ENCODE measurements around the gene MACROH2A2.
"Not testable (repeated sequence)": the region's sequence is repeated elsewhere in the genome, so short reads cannot be mapped to it uniquely, and the experiment has no call there.

MACROH2A2 gene

GRCh38 chr10:70052462-70053217, at the start of gene MACROH2A2:
Gene MACROH2A2 (plus strand): TSS chr10:70052846. CDS start chr10:70075659, 22,813 bp downstream.
- peak; percentile 31 to 87 (median 86) for DNase-seq

GRCh38 chr10:70007116-70007820, 45.4 kb upstream of the MACROH2A2 start:
- peak in 1 of 3 experiments; percentile 1 for DNase-seq

GRCh38 chr10:70031215-70031614, 21.4 kb upstream of the MACROH2A2 start:
- DNase-seq = no peak

- DNase-seq = no peak
Observed at GRCh38 chr10:70032667-70033289, 19.9 kb upstream of the MACROH2A2 start.

GRCh38 chr10:70034232-70034631, 18.4 kb upstream of the MACROH2A2 start:
- DNase-seq = no peak

GRCh38 chr10:70035531-70035930, 17.1 kb upstream of the MACROH2A2 start:
- no peak for DNase-seq

GRCh38 chr10:70038923-70039322, 13.7 kb upstream of the MACROH2A2 start:
- DNase-seq = no peak

GRCh38 chr10:70041016-70041415, 11.6 kb upstream of the MACROH2A2 start:
- DNase-seq = no peak

GRCh38 chr10:70041739-70042138, 10.9 kb upstream of the MACROH2A2 start:
- DNase-seq = not testable (repeated sequence)

- DNase-seq = not testable (repeated sequence)
Observed at GRCh38 chr10:70047066-70047465, 5.6 kb upstream of the MACROH2A2 start.

- peak in 1 of 3 experiments; percentile 4 for DNase-seq
Observed at GRCh38 chr10:70048030-70048723, 4.5 kb upstream of the MACROH2A2 start.

- peak in 2 of 3 experiments; percentile 34 to 74 for DNase-seq
Observed at GRCh38 chr10:70051848-70052247, 798 bp upstream of the MACROH2A2 start.

- peak in 2 of 3 experiments; percentile 78 for DNase-seq
Observed at GRCh38 chr10:70053218-70053840, 683 bp downstream of the MACROH2A2 start.

- DNase-seq = peak in 2 of 3 experiments; percentile 74 to 75
Observed at GRCh38 chr10:70053841-70054288, 1.2 kb downstream of the MACROH2A2 start.

GRCh38 chr10:70054902-70055301, 2.3 kb downstream of the MACROH2A2 start:
- DNase-seq = peak in 2 of 3 experiments; percentile 27 to 57

GRCh38 chr10:70055550-70055949, 2.9 kb downstream of the MACROH2A2 start:
- DNase-seq = no peak

- no peak for DNase-seq
Observed at GRCh38 chr10:70057306-70057705, 4.7 kb downstream of the MACROH2A2 start.

GRCh38 chr10:70060389-70060788, 7.7 kb downstream of the MACROH2A2 start:
- DNase-seq = peak in 1 of 3 experiments; percentile 1

GRCh38 chr10:70063418-70064098, 10.9 kb downstream of the MACROH2A2 start:
- DNase-seq = peak in 1 of 3 experiments; percentile 22

- no peak for DNase-seq
Observed at GRCh38 chr10:70064486-70064885, 11.8 kb downstream of the MACROH2A2 start.

- DNase-seq = no peak
Observed at GRCh38 chr10:70066190-70066589, 13.5 kb downstream of the MACROH2A2 start.

- DNase-seq = no peak
Observed at GRCh38 chr10:70067586-70067985, 14.9 kb downstream of the MACROH2A2 start.
